H9 (cell line): ENCODE measurements around the gene SLC11A1. TPM values are rescaled to one million over a fixed set of nuclear protein-coding genes. Genes with fewer than 3 reads are reported as not detected.

Experiments used
- DNase-seq: peaks from one replicate; pipeline ENCODE4 v3.0.0-alpha.2; 2017
- H2AFZ ChIP-seq: one replicate; pipeline ENCODE4 v1.6.1; 2013; ENCODE audit warnings: mild to moderate bottlenecking, low read length, control low read depth, moderate library complexity
- H2AK5ac ChIP-seq: 2 replicates; pipeline ENCODE4 v1.6.1; 2013; ENCODE audit warnings: low read length, control low read depth, mixed read lengths; ENCODE audit not compliant: insufficient read length
- H2BK120ac ChIP-seq: one replicate; pipeline ENCODE4 v1.6.1; 2013; ENCODE audit warnings: low read depth, mild to moderate bottlenecking, low read length, control low read depth, inconsistent platforms; ENCODE audit not compliant: poor library complexity, severe bottlenecking
- H2BK12ac ChIP-seq: 2 replicates; pipeline ENCODE4 v1.6.1; 2013; ENCODE audit warnings: low read length, control low read depth, mixed read lengths, low read depth; ENCODE audit not compliant: insufficient read length
- H2BK15ac ChIP-seq: 2 replicates; pipeline ENCODE4 v1.6.1; 2013; ENCODE audit warnings: low read depth, low read length, control low read depth
- H2BK20ac ChIP-seq: one replicate; pipeline ENCODE4 v1.6.1; 2013; ENCODE audit warnings: low read depth, mild to moderate bottlenecking, low read length, control low read depth, inconsistent platforms; ENCODE audit not compliant: poor library complexity, severe bottlenecking
- H2BK5ac ChIP-seq: 2 replicates; pipeline ENCODE4 v1.6.1; 2013; ENCODE audit warnings: low read length, control low read depth, mixed read lengths; ENCODE audit not compliant: insufficient read length
- H3K14ac ChIP-seq: 2 replicates; pipeline ENCODE4 v1.6.1; 2013; ENCODE audit warnings: low read length, control low read depth; ENCODE audit not compliant: insufficient read depth
- H3K18ac ChIP-seq: 2 replicates; pipeline ENCODE4 v1.6.1; 2013; ENCODE audit warnings: low read depth, mild to moderate bottlenecking, mixed read lengths, low read length, control low read depth; ENCODE audit not compliant: insufficient read length
- H3K23ac ChIP-seq: 2 replicates; pipeline ENCODE4 v1.6.1; 2013; ENCODE audit warnings: low read length, control low read depth, mixed read lengths, low read depth; ENCODE audit not compliant: insufficient read length
- H3K23me2 ChIP-seq: 2 replicates; pipeline ENCODE4 v1.6.1; 2013; ENCODE audit warnings: low read depth, mild to moderate bottlenecking, mixed read lengths, low read length, control low read depth; ENCODE audit not compliant: insufficient read length, poor library complexity, severe bottlenecking
- H3K27ac ChIP-seq: 2 replicates; pipeline ENCODE4 v1.5.1; 2013; ENCODE audit warnings: low read length, control low read depth, mixed read lengths, low read depth; ENCODE audit not compliant: insufficient read length
- H3K27me3 ChIP-seq: 2 replicates; pipeline ENCODE4 v1.6.1; 2013; ENCODE audit warnings: low read length, control low read depth, inconsistent platforms; ENCODE audit not compliant: insufficient read depth
- H3K4ac ChIP-seq: 2 replicates; pipeline ENCODE4 v1.6.1; 2013; ENCODE audit warnings: low read depth, mild to moderate bottlenecking, control low read depth, inconsistent platforms, low read length, moderate library complexity
- H3K4me1 ChIP-seq: 2 replicates; pipeline ENCODE4 v1.6.1; 2013; ENCODE audit warnings: low read length, control low read depth, inconsistent platforms; ENCODE audit not compliant: insufficient read depth
- H3K4me2 ChIP-seq: 2 replicates; pipeline ENCODE4 v1.6.1; 2013; ENCODE audit warnings: low read length, control low read depth, mixed read lengths; ENCODE audit not compliant: insufficient read length, insufficient read depth
- H3K56ac ChIP-seq: 2 replicates; pipeline ENCODE4 v1.6.1; 2013; ENCODE audit warnings: low read depth, mild to moderate bottlenecking, mixed read lengths, low read length, control low read depth; ENCODE audit not compliant: insufficient read length
- H3K79me1 ChIP-seq: 2 replicates; pipeline ENCODE4 v1.6.1; 2013; ENCODE audit warnings: low read depth, mild to moderate bottlenecking, moderate library complexity, low read length, control low read depth, inconsistent platforms; ENCODE audit not compliant: insufficient read depth, poor library complexity, severe bottlenecking
- H3K79me2 ChIP-seq: 2 replicates; pipeline ENCODE4 v1.6.1; 2013; ENCODE audit warnings: low read length, control low read depth, inconsistent platforms; ENCODE audit not compliant: insufficient read depth
- H3K9ac ChIP-seq: 2 replicates; pipeline ENCODE4 v1.6.1; 2013; ENCODE audit warnings: low read length, control low read depth, mixed read lengths; ENCODE audit not compliant: insufficient read length; ENCODE audit errors: extremely low read depth
- H3K9me3 ChIP-seq: one replicate; pipeline ENCODE4 v1.6.1; 2013; ENCODE audit warnings: low read depth, low read length, inconsistent platforms; ENCODE audit not compliant: control insufficient read depth
- H3T11ph ChIP-seq: one replicate; pipeline ENCODE4 v1.6.1; 2013; ENCODE audit warnings: mild to moderate bottlenecking, low read length, control low read depth, inconsistent platforms
- H4K20me1 ChIP-seq: one replicate; pipeline ENCODE4 v1.6.1; 2013; ENCODE audit not compliant: control insufficient read depth, insufficient read length, insufficient read depth
- H4K5ac ChIP-seq: 2 replicates; pipeline ENCODE4 v1.6.1; 2013; ENCODE audit warnings: low read depth, mild to moderate bottlenecking, mixed read lengths, low read length, control low read depth; ENCODE audit not compliant: insufficient read length
- H4K8ac ChIP-seq: replicated peaks from 2 replicates; pipeline ENCODE4 v1.6.1; 2013; ENCODE audit warnings: low read length, control low read depth, mixed read lengths, low read depth; ENCODE audit not compliant: insufficient read length
- H4K91ac ChIP-seq: 2 replicates; pipeline ENCODE4 v1.6.1; 2013; ENCODE audit warnings: low read depth, mild to moderate bottlenecking, moderate library complexity, mixed read lengths, low read length, control low read depth; ENCODE audit not compliant: insufficient read length
- H3K27ac Mint-ChIP-seq, 3 experiments: 2 replicates in 2 of 3; 3 replicates in 1 of 3; pipeline ENCODE4 v1.8.0; 2020 to 2021; ENCODE audit warnings: mixed read lengths in 3 of 3, mild to moderate bottlenecking in 1 of 3, moderate library complexity in 1 of 3
- H3K27me3 Mint-ChIP-seq: 2 replicates; pipeline ENCODE4 v1.8.0; 2021; ENCODE audit warnings: low read depth, mild to moderate bottlenecking, moderate library complexity, mixed read lengths
- H3K36me3 Mint-ChIP-seq, 3 experiments: 2 replicates in 2 of 3; 3 replicates in 1 of 3; pipeline ENCODE4 v1.8.0; 2020 to 2021; ENCODE audit warnings: low read depth in 3 of 3, mixed read lengths in 3 of 3; ENCODE audit not compliant: insufficient read depth in 1 of 3
- H3K4me1 Mint-ChIP-seq, 2 experiments: 2 replicates each; pipeline ENCODE4 v1.8.0; 2020; ENCODE audit warnings: mixed read lengths in 2 of 2
- H3K4me3 Mint-ChIP-seq, 2 experiments: 2 replicates in 1 of 2; 3 replicates in 1 of 2; pipeline ENCODE4 v1.8.0; 2020 to 2021; ENCODE audit warnings: mild to moderate bottlenecking in 2 of 2, mixed read lengths in 2 of 2, moderate library complexity in 1 of 2
- H3K9me3 Mint-ChIP-seq, 2 experiments: 2 replicates in 1 of 2; 3 replicates in 1 of 2; pipeline ENCODE4 v1.8.0; 2020; ENCODE audit warnings: mild to moderate bottlenecking in 2 of 2, mixed read lengths in 2 of 2, moderate library complexity in 1 of 2
- WGBS: extraction: QIAGEN DNeasy Blood & Tissue Kit; methylation state at CpG from one replicate; pipeline ENCODE4 v1.1.7; 2013; ENCODE audit warnings: missing lambda C conversion rate, low lambda C conversion rate, mixed read lengths; ENCODE audit not compliant: insufficient read length; ENCODE audit errors: extremely low coverage; 5-methylcytosine and 5-hydroxymethylcytosine counted together
- total RNA-seq: library from RNA; stranded (reverse); gene quantifications from 2 replicates; pipeline ENCODE4 v1.2.1, GENCODE V29; 2021
- TF ChIP-seq, protein P1 (sequence below): fragments of 200-600 bp; sonication (generic); conservative IDR thresholded peaks from 3 replicates; pipeline ENCODE4 v1.8.0; 2021; ENCODE audit warnings: antibody characterized with exemption, mild to moderate bottlenecking

SLC11A1 gene
- total RNA-seq, 1 experiment from 2014 or later = 0.11 TPM

DNA sequence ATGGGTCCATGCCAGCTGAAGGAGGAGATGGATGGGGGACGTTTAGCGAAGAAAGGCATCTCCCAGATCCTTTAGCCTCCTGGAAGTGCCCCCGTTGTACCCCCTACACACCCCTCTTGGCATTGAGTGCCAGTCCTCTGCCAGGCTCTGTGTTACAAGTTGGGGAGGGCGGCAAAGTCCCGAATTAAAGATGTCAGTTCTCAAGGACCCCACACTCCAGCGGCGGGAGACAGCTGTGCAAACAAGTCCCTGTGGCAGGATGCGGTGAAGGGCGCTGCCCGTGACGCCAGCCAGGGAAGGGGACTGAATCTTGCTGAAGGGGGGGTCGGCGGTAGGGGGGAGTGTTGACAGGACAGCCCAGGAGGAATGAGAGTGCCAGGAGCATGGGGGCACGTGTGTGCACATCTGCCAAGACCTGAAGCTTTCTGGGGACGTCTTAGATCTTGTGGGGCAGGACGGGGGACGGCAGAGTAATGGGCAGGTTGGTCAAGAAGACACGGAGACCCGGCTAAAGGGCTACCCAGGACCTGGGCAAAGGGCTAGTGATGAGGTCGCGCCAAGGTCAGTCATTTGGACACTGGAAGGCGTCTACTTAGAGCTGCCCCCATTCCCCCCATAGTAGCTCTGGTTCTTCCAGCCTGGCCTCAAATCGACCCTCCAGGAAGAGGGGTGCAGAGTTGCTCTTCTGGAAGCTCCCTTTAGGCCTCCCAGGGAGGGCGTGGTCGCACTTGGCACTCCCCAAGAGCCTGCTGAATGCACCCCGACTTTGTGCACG is 14.8 kb downstream of the SLC11A1 start:
- Histone ChIP-seq H2AK5ac (no peak overlapping the region), H2AFZ (no peak overlapping the region), H4K91ac (no peak overlapping the region), H2BK5ac (no peak overlapping the region), H2BK120ac (no peak overlapping the region), H4K5ac (no peak overlapping the region), H3K4me1 (no peaks in the 10 kb centered on the region; the same call in 1 of the 2 replicates), H3K79me1 (no peaks in the 10 kb centered on the region), H3K23me2 (peaks cover 34% of the 10 kb centered on the region), H3K9ac (no peak overlapping the region), H3K27me3 (peaks cover 20% of the 10 kb centered on the region), H3K14ac (no peak overlapping the region; the same call in 1 of the 2 replicates), H3T11ph (no peak overlapping the region), H3K23ac (no peak overlapping the region), H3K4ac (no peak overlapping the region), H3K4me2 (peak overlapping the region; percentile 93), H3K9me3 (no peaks in the 10 kb centered on the region), H2BK15ac (no peak overlapping the region), H3K79me2 (no peaks in the 10 kb centered on the region), H2BK12ac (no peak overlapping the region), H4K20me1 (no peaks in the 10 kb centered on the region), H4K8ac (no peak overlapping the region), H3K18ac (no peak overlapping the region), H2BK20ac (no peak overlapping the region), H3K56ac (no peak overlapping the region), H3K27ac (no peak overlapping the region)
- peak overlapping the region; percentile 83 to 89 for H3K4me3 Mint-ChIP-seq
- H3K4me1 Mint-ChIP-seq = peaks cover 26 to 45% of the 10 kb centered on the region in 2 experiments
- no peaks in the 10 kb centered on the region for H3K36me3 Mint-ChIP-seq
- WGBS = no CpG with 5 or more reads among the region's 27 CpGs
- H3K9me3 Mint-ChIP-seq = no peaks in the 10 kb centered on the region; a peak in 1 of 5 replicates
- H3K27ac Mint-ChIP-seq = peak overlapping the region in 1 of 3 experiments; percentile 65; a peak in 1 of 7 replicates
- peak; percentile 55 for DNase-seq
- TF ChIP-seq, protein P1, sequence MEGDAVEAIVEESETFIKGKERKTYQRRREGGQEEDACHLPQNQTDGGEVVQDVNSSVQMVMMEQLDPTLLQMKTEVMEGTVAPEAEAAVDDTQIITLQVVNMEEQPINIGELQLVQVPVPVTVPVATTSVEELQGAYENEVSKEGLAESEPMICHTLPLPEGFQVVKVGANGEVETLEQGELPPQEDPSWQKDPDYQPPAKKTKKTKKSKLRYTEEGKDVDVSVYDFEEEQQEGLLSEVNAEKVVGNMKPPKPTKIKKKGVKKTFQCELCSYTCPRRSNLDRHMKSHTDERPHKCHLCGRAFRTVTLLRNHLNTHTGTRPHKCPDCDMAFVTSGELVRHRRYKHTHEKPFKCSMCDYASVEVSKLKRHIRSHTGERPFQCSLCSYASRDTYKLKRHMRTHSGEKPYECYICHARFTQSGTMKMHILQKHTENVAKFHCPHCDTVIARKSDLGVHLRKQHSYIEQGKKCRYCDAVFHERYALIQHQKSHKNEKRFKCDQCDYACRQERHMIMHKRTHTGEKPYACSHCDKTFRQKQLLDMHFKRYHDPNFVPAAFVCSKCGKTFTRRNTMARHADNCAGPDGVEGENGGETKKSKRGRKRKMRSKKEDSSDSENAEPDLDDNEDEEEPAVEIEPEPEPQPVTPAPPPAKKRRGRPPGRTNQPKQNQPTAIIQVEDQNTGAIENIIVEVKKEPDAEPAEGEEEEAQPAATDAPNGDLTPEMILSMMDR = no peak
- H3K27me3 Mint-ChIP-seq = peaks cover 45% of the 10 kb centered on the region
